Fibroblast of lung (primary cell): ENCODE data around the gene ADH1C. TPM values are rescaled to one million over a fixed set of nuclear protein-coding genes. Genes with fewer than 3 reads are reported as not detected.

ENCODE experiments used
- polyA plus RNA-seq, 2 donors: library from polyadenylated mRNA; depleted of rRNA in 1 of 2; stranded (reverse) in 1 of 2; unstranded in 1 of 2; fragments of >200 nt; gene quantifications; 2 replicates each; pipeline ENCODE4 v1.2.1, GENCODE V29; 2011 to 2012; ENCODE audit warnings: missing spikeins in 1 of 2
- total RNA-seq: library from RNA; depleted of rRNA; stranded (reverse); fragments of >200 nt; gene quantifications from 2 replicates; pipeline ENCODE4 v1.2.1, GENCODE V29; 2014

The ADH1C gene
- total and polyA plus RNA-seq, 2 donors (not counting 1 experiment from before 2014, with no cell fraction given): 0.83 to 1.2 TPM

Other genes with a start within 250 kb of the ADH1C start
- not detected in 2 replicates for gene ADH4, start 208.4 kb downstream of the ADH1C start, total RNA-seq
- 0.03 TPM in 1 of 2 replicates, not detected in the other for gene ADH4, start 208.4 kb downstream of the ADH1C start, polyA plus RNA-seq
- gene ADH6, start 133.5 kb downstream of the ADH1C start, total RNA-seq: 0.17 TPM in 1 of 2 replicates, not detected in the other
- gene ADH6, start 133.5 kb downstream of the ADH1C start, polyA plus RNA-seq: 0.11 and 0.68 TPM in 2 replicates
- gene ADH1A, start 61.8 kb downstream of the ADH1C start, total RNA-seq: 0.17 TPM in 1 of 2 replicates, not detected in the other
- 0.06 TPM in 1 of 2 replicates, not detected in the other for gene ADH1A, start 61.8 kb downstream of the ADH1C start, polyA plus RNA-seq
- gene ADH1B, start 31.3 kb downstream of the ADH1C start, total RNA-seq: 364 and 844 TPM in 2 replicates
- gene ADH1B, start 31.3 kb downstream of the ADH1C start, polyA plus RNA-seq: 106 and 188 TPM in 2 replicates
- gene ADH7, start 82.6 kb upstream of the ADH1C start, total RNA-seq: 0.17 TPM in 1 of 2 replicates, not detected in the other
- gene ADH7, start 82.6 kb upstream of the ADH1C start, polyA plus RNA-seq: not detected in 2 replicates
- gene C4orf17, start 158.3 kb upstream of the ADH1C start, total RNA-seq: not detected in 2 replicates
- not detected in 2 replicates for gene C4orf17, start 158.3 kb upstream of the ADH1C start, polyA plus RNA-seq
- gene TRMT10A, start 211.3 kb upstream of the ADH1C start, total RNA-seq: 6.7 and 11.1 TPM in 2 replicates
- 5.6 and 6.0 TPM in 2 replicates for gene TRMT10A, start 211.3 kb upstream of the ADH1C start, polyA plus RNA-seq
- 0.26 and 0.83 TPM in 2 replicates for gene MTTP, start 222.1 kb upstream of the ADH1C start, total RNA-seq
- gene MTTP, start 222.1 kb upstream of the ADH1C start, polyA plus RNA-seq: 0.03 and 0.05 TPM in 2 replicates